GM20000 (cell line): ENCODE data around the gene ZC3H7A.

Experiments used
- DNase-seq: peaks from one replicate; pipeline ENCODE4 v3.0.0; 2012; ENCODE audit warnings: low spot score
- TF ChIP-seq, protein P1 (sequence below): IDR thresholded peaks from 2 replicates; pipeline ENCODE4 v1.5.1; 2012; ENCODE audit warnings: mild to moderate bottlenecking, control low read depth; ENCODE audit errors: extremely low read depth, missing control alignments

ZC3H7A gene

DNA sequence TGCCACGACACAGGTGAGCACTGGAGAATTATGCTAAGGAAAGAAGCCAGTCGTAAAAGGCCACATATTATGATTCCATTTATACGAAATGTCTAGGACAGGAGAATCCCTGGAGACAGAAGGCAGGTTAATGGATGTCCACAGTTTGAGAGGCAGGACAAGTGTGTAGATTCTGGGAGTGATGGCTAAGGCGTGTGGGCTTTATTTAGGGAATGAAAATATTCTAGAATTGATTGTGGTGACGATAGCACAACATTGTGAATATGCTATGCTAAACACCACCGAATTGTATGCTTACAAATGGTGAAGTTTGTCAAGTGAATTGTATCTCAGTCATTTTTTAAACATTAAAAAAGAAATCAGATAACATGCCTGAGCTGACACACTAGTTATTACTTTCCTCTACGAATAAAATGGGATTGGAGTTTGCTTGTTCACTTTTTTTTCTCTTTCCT, 49.1 kb downstream of the ZC3H7A start:
- no peak for DNase-seq

DNA sequence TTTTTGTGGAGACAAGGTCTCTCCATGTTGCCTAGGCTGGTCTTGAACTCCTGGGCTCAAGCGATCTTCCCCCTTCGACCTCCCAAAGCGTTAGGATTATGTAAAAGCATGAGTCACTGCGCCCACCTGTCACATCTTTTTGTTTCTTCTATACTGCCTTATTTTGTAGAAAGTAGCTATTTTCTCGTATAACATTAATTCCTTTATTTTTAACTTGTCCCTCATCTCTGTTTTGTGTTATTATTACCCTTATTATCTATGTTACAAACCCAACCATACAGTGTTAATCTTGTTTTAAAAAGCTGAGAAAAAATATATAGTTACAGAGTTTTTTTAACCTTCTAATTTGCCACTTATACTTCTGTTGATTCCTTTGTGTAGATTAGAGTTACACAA, 53.0 kb downstream of the ZC3H7A start:
- TF ChIP-seq, protein P1, sequence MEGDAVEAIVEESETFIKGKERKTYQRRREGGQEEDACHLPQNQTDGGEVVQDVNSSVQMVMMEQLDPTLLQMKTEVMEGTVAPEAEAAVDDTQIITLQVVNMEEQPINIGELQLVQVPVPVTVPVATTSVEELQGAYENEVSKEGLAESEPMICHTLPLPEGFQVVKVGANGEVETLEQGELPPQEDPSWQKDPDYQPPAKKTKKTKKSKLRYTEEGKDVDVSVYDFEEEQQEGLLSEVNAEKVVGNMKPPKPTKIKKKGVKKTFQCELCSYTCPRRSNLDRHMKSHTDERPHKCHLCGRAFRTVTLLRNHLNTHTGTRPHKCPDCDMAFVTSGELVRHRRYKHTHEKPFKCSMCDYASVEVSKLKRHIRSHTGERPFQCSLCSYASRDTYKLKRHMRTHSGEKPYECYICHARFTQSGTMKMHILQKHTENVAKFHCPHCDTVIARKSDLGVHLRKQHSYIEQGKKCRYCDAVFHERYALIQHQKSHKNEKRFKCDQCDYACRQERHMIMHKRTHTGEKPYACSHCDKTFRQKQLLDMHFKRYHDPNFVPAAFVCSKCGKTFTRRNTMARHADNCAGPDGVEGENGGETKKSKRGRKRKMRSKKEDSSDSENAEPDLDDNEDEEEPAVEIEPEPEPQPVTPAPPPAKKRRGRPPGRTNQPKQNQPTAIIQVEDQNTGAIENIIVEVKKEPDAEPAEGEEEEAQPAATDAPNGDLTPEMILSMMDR = no peak
- DNase-seq = no peak

More for the DNA sequence above, 49.1 kb downstream of the ZC3H7A start:
- TF ChIP-seq, protein P1 = no peak

DNA sequence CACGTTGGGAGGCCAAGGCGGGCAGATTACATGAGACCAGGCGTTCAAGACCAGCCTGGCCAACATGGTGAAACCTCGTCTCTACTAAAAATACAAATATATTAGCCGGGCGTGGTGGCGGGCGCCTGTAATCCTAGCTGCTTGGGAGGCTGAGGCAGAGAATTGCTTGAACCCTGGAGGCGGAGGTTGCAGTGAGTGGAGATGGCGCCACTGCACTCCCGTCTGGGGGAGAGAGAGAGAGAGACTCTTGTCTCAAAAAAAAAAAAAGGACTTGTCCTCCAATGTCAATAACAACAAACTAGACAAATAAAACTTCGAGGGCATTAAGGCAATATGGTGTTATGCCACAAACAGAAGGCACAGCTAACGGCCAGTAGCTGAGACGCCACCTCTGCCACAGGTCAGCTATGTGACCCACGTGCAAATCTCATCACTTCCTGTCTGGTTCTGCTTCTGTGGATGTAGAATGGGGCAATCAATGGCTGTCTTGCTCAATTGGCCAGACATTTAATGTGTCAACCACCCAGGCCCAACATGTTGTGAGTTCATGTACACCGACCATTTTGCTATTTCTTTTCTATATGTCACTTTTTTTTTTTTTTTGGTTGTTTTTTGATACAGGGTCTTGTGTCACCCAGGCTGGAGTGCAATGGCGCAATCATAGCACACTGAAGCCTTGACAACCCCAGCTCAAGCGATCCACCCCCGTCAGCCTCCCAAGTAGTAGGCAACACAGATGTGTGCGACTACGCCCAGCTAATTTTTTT, 53.6 kb downstream of the ZC3H7A start:
- DNase-seq = peak; percentile 43
- TF ChIP-seq, protein P1 = no peak

DNA sequence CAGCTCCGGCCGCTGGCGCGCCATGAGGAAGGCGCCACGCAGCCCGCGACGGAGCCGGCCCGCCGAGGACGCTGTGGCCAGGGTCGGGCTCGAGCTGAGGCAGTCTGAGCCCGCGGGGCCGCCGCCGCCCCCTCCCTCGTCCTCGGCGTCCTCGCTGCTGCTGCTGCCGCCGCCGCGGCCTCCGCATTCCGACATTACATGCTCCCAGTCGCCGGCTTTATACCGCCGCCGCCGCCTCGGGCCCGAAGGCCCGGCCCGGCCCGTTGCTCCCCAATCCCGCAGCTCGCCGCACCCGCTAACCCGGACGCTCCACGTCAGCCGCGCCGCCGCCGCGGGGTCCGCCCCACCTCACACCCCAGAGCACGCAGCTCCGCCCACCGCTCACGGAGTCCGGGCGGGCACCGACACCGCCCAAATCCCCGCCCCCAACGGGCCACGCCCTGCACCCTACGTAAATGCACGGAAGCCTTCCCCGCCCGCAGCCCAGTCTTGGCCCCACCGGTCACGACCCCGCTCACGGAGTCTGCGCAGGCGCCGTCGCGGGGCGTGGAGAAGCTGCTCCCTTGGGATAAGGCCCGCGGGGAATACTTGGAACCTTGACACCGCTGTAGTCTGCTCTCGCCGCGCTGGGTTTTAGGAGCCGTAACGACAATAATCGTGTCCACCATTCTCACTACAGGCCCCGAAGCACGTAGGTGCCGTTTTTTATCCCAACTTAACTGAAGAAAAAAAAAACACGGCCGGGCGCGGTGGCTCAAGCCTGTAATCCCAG, 54.3 kb downstream of the ZC3H7A start, which contains the start of gene TXNDC11:
Gene TXNDC11, minus strand, starts transcription at position 322 of the 772 bp plus-strand sequence. Its CDS starts 127 bp downstream, at position 195.
- TF ChIP-seq, protein P1 = no peak
- peak; percentile 97 for DNase-seq

DNA sequence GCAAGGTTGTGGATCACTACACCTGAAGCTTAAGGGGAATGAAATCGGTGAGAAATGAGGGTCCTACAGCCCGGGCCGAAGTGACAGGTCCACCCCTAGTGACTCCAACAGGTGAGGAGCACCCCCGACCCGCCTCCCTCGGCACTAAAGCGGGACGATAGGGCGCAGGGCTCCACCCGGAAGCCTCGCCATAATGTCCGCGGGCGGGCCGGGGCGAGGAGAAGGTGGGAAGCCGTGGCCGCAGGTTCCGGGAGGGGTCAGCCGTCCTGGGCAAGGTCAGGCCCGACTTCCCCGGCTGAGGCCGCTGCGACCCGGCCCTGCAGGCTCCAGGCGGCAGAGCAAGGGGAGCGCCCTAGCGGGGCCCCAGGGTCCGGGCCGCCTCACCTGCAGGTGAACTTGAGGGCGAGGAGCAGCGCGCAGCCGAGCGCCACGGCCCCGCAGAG, 54.9 kb downstream of the ZC3H7A start:
- TF ChIP-seq, protein P1 = no peak
- peak; percentile 53 for DNase-seq

DNA sequence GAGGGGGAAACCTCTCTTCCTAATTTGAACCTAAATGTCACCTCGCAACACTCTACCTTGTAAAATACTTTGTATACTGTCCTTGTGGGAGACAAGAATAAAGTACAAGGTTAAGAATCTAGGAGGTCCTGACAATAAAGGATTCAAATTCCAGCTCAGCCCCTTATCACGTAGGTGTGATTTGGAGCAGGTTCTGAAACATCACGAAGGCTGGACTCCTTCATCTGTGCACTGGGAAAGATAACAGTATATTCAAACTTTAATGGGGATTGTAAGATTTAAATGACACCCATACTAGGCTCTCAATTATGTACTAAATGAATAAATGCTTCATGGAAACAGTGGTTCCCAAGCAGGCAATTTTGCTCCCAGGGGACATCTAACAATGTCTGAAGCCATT, 56.5 kb downstream of the ZC3H7A start:
- no peak for DNase-seq
- TF ChIP-seq, protein P1 = no peak
